Suppressor macrophage (primary cell): ENCODE data around the gene CCDC183.
"Not testable (repeated sequence)": the region's sequence is repeated elsewhere in the genome, so short reads cannot be mapped to it uniquely, and the experiment has no call there.

ENCODE experiments used
- DNase-seq, 4 experiments: peaks; one replicate each; pipeline ENCODE4 v3.0.0-alpha.2; 2020 to 2022
- total RNA-seq, 17 experiments: gene quantifications; one replicate each; lab custom pipeline; 2026; ENCODE audit warnings: mixed read lengths in 6 of 17, inconsistent platforms in 3 of 17; lab: John Stamatoyannopoulos, UW

Gene CCDC183
- 0 to 0.44 (median 0.08) reads per million in 17 experiments for total RNA-seq

- DNase-seq, result no peak
Observed at GRCh38 chr9:136796238-136796774, at the start of gene CCDC183. CCDC183 (plus strand) TSS chr9:136796338; CDS start chr9:136796398, 60 bp downstream.

GRCh38 chr9:136746621-136747020, 49.5 kb upstream of the CCDC183 start:
- no peak for DNase-seq

GRCh38 chr9:136747161-136748060, 48.7 kb upstream of the CCDC183 start:
- DNase-seq, result no peak

GRCh38 chr9:136748201-136748600, 47.9 kb upstream of the CCDC183 start, which contains the start of gene LCN6:
LCN6 (minus strand) TSS chr9:136748525; CDS start chr9:136748483, 42 bp downstream.
- DNase-seq, result no peak

GRCh38 chr9:136748666-136749611, 47.2 kb upstream of the CCDC183 start:
- DNase-seq, result no peak

- DNase-seq, result no peak
Observed at GRCh38 chr9:136750526-136750925, 45.6 kb upstream of the CCDC183 start.

GRCh38 chr9:136751244-136751643, 44.9 kb upstream of the CCDC183 start:
- DNase-seq, result no peak

GRCh38 chr9:136751814-136752213, 44.3 kb upstream of the CCDC183 start:
- no peak for DNase-seq

- DNase-seq, result no peak
Observed at GRCh38 chr9:136753371-136754058, 42.6 kb upstream of the CCDC183 start.

GRCh38 chr9:136754059-136754572, 42.0 kb upstream of the CCDC183 start:
- no peak for DNase-seq

- no peak for DNase-seq
Observed at GRCh38 chr9:136754626-136755301, 41.4 kb upstream of the CCDC183 start.

GRCh38 chr9:136755302-136756133, 40.6 kb upstream of the CCDC183 start:
- DNase-seq, result not testable (repeated sequence)

GRCh38 chr9:136756134-136756438, 40.1 kb upstream of the CCDC183 start:
- DNase-seq, result no peak

- DNase-seq, result no peak
Observed at GRCh38 chr9:136756836-136757235, 39.3 kb upstream of the CCDC183 start.

- no peak for DNase-seq
Observed at GRCh38 chr9:136757328-136757727, 38.8 kb upstream of the CCDC183 start.

- DNase-seq, result no peak
Observed at GRCh38 chr9:136757751-136758140, 38.4 kb upstream of the CCDC183 start.

GRCh38 chr9:136759001-136759400, 37.1 kb upstream of the CCDC183 start:
- no peak for DNase-seq

GRCh38 chr9:136759436-136760325, 36.5 kb upstream of the CCDC183 start:
- DNase-seq, result no peak

GRCh38 chr9:136760424-136760823, 35.7 kb upstream of the CCDC183 start:
- DNase-seq, result no peak
